Astrocyte of the hippocampus (primary cell): ENCODE measurements around the gene ZDHHC7.

Experiments used
- DNase-seq: peaks from one replicate; pipeline ENCODE4 v3.0.0; 2011; ENCODE audit warnings: low read depth, low spot score

Gene ZDHHC7

GRCh38 chr16:85018529-85019236, 7.3 kb upstream of the ZDHHC7 start:
- DNase-seq = no peak

GRCh38 chr16:85017633-85018032, 6.3 kb upstream of the ZDHHC7 start:
- DNase-seq = no peak

GRCh38 chr16:85017151-85017550, 5.8 kb upstream of the ZDHHC7 start:
- no peak for DNase-seq

- DNase-seq = no peak
Observed at GRCh38 chr16:85015481-85016187, 4.3 kb upstream of the ZDHHC7 start.

GRCh38 chr16:85014311-85014710, 3.0 kb upstream of the ZDHHC7 start:
- DNase-seq = no peak

GRCh38 chr16:85011846-85012284, 530 bp upstream of the ZDHHC7 start:
- DNase-seq = no peak

- DNase-seq = no peak
Observed at GRCh38 chr16:85010446-85010930, 847 bp downstream of the ZDHHC7 start.

- DNase-seq = no peak
Observed at GRCh38 chr16:85008271-85008670, 3.1 kb downstream of the ZDHHC7 start.

GRCh38 chr16:85007496-85008214, 3.7 kb downstream of the ZDHHC7 start:
- no peak for DNase-seq

- no peak for DNase-seq
Observed at GRCh38 chr16:85006639-85007038, 4.7 kb downstream of the ZDHHC7 start.

GRCh38 chr16:85005285-85006069, 5.9 kb downstream of the ZDHHC7 start:
- DNase-seq = peak; percentile 81

GRCh38 chr16:85004587-85005205, 6.6 kb downstream of the ZDHHC7 start:
- DNase-seq = peak; percentile 94

GRCh38 chr16:85003725-85004586, 7.4 kb downstream of the ZDHHC7 start:
- DNase-seq = no peak

GRCh38 chr16:85003076-85003475, 8.3 kb downstream of the ZDHHC7 start:
- DNase-seq = no peak

GRCh38 chr16:85002608-85003007, 8.7 kb downstream of the ZDHHC7 start:
- no peak for DNase-seq

GRCh38 chr16:85002099-85002541, 9.2 kb downstream of the ZDHHC7 start:
- no peak for DNase-seq

- DNase-seq = no peak
Observed at GRCh38 chr16:84999857-85000480, 11.4 kb downstream of the ZDHHC7 start.

- DNase-seq = peak; percentile 43
Observed at GRCh38 chr16:84999200-84999599, 12.1 kb downstream of the ZDHHC7 start.

- DNase-seq = no peak
Observed at GRCh38 chr16:84996365-84996764, 15.0 kb downstream of the ZDHHC7 start.

GRCh38 chr16:84995663-84996062, 15.7 kb downstream of the ZDHHC7 start:
- no peak for DNase-seq
